ENCODE results near the gene OR52N1. TPM values are rescaled to one million over a fixed set of nuclear protein-coding genes. Genes with fewer than 3 reads are reported as not detected.

The OR52N1 gene
- total RNA-seq, 1 experiment from 2014 or later, result not detected

GRCh38 chr11:5796541-5796940 is 5.5 kb upstream of the OR52N1 start:
- RAD21 ChIA-PET (ENCODE audit: low non-redundant PET in 1 of 2, low total read pairs in 2 of 2, uncharacterized antibody in 2 of 2, unreplicated experiment in 2 of 2), result no interaction called here
- no peaks in the 10 kb centered on the region for H3K36me3 ChIP-seq (ENCODE audit: control insufficient read depth in 1 of 2, insufficient read depth in 2 of 2, low read length in 2 of 2)
- H3K27me3 ChIP-seq (ENCODE audit: insufficient read depth, low read length), result peaks cover 53% of the 10 kb centered on the region
- no peaks in the 10 kb centered on the region for H3K9me2 ChIP-seq (ENCODE audit: insufficient read depth)
- no peak overlapping the region for H2AFZ ChIP-seq (ENCODE audit: low read depth, low read length, poor library complexity, severe bottlenecking)
- no TSS peak for BruUV-seq (replicated peaks)
- H3K79me2 ChIP-seq (ENCODE audit: insufficient read depth, low read length), result no peaks in the 10 kb centered on the region
- no peak for TF ChIP-seq MAX (IDR thresholded peaks at IDR 0.05)
- no peak for TF ChIP-seq ZBTB33 (IDR thresholded peaks at IDR 0.05; ENCODE audit: extremely low read depth, insufficient replicate concordance, low read length)
- no peak for TF ChIP-seq ELF1 (IDR thresholded peaks at IDR 0.05; ENCODE audit: borderline replicate concordance, low read depth)
- TF ChIP-seq EGR1 (IDR thresholded peaks at IDR 0.05; ENCODE audit: low read depth), result no peak
- TF ChIP-seq RAD21 (IDR thresholded peaks at IDR 0.05; ENCODE audit: low read depth), result no peak
- TF ChIP-seq ZNF274 (IDR thresholded peaks at IDR 0.05; ENCODE audit: low read depth, low read length), result no peak
- no peak for TF ChIP-seq YY1 (IDR thresholded peaks at IDR 0.05; ENCODE audit: extremely low read depth, insufficient replicate concordance, low read depth, low read length)
- TF ChIP-seq SIN3A (IDR thresholded peaks at IDR 0.05; ENCODE audit: low read depth), result no peak
- no peak for TF ChIP-seq ZFX (IDR thresholded peaks at IDR 0.05)
- no peak for TF ChIP-seq POLR2AphosphoS5 (IDR thresholded peaks at IDR 0.05; ENCODE audit: low read depth, low read length)
- TF ChIP-seq SRF (IDR thresholded peaks at IDR 0.05; ENCODE audit: low read depth), result no peak
- no peak for TF ChIP-seq EZH2 (IDR thresholded peaks at IDR 0.05)
- TF ChIP-seq EZH2phosphoT487 (IDR thresholded peaks at IDR 0.05; ENCODE audit: borderline replicate concordance), result no peak
- no peak for TF ChIP-seq CBX3 (IDR thresholded peaks at IDR 0.05; ENCODE audit: low read depth)
- no peak for TF ChIP-seq TCF7L2 (IDR thresholded peaks at IDR 0.05; ENCODE audit: borderline replicate concordance, extremely low read depth, insufficient read depth, insufficient read length)
- TF ChIP-seq FOSL1 (IDR thresholded peaks at IDR 0.05; ENCODE audit: low read depth), result no peak
- H3K4me1 ChIP-seq (ENCODE audit: control insufficient read depth in 1 of 2, insufficient read depth in 2 of 2, low read length in 2 of 2), result no peaks in the 10 kb centered on the region
- H3K4me3 ChIP-seq (replicated peaks in 1 of 2; ENCODE audit: low read depth in 1 of 2, low read length in 2 of 2), result no peak overlapping the region
- H3K9me3 ChIP-seq (ENCODE audit: control insufficient read depth in 1 of 2, insufficient read depth in 1 of 2, low read depth in 1 of 2, low read length in 2 of 2), result no peaks in the 10 kb centered on the region
- H3K9ac ChIP-seq (ENCODE audit: low read length), result no peak overlapping the region
- DNase-seq (ENCODE audit: low read depth, low spot score) (no peak), ATAC-seq (no peak)
- CTCF ChIA-PET, result interaction anchor here (1.0 kb wide), 1 partner anchor 8 kb away, joined by 3 read pairs; no protein-coding TSS in a partner anchor
- intact Hi-C loops (cut with micrococcal nuclease), result loop anchor here (5.0 kb wide), 1 partner anchor 54 kb away; no protein-coding TSS in a partner anchor
- no peaks in the 10 kb centered on the region for H4K20me1 ChIP-seq (ENCODE audit: insufficient read depth)
- H3K27ac ChIP-seq (ENCODE audit: low read depth, low read length), result no peak overlapping the region
- H3K4me2 ChIP-seq (ENCODE audit: low read length), result no peak overlapping the region
- POLR2A ChIA-PET, result no interaction called here
